CD14-positive monocyte (primary cell): ENCODE measurements around the gene ACOT11. TPM values are rescaled to one million over a fixed set of nuclear protein-coding genes. Genes with fewer than 3 reads are reported as not detected.

Experiments used
- DNase-seq, 3 donors: peaks; one replicate each; pipeline ENCODE4 v3.0.0-alpha.2; 2011 to 2022
- H2AFZ ChIP-seq: 2 replicates; pipeline ENCODE4 v1.6.0; 2012; ENCODE audit warnings: mild to moderate bottlenecking, low read depth, low read length, inconsistent platforms; ENCODE audit not compliant: insufficient read depth, poor library complexity, severe bottlenecking
- H3K27ac ChIP-seq, 2 donors: 1 replicate in 1 of 2; 2 replicates in 1 of 2; pipeline ENCODE4 v1.5.1; 2012 to 2013; ENCODE audit warnings: low read length in 2 of 2, control low read depth in 1 of 2, inconsistent platforms in 1 of 2, low read depth in 1 of 2, mild to moderate bottlenecking in 1 of 2
- H3K27me3 ChIP-seq, 2 donors: one replicate each; pipeline versions ENCODE4 v1.6.0 to v1.6.1; 2011 to 2013; ENCODE audit warnings: low read length in 2 of 2; ENCODE audit not compliant: control insufficient read depth in 2 of 2, insufficient read depth in 2 of 2
- H3K36me3 ChIP-seq, 2 donors: replicated peaks in 1 of 2; 1 replicate in 1 of 2; 2 replicates in 1 of 2; pipeline versions ENCODE4 v1.5.1 to v1.6.1; 2012 to 2013; ENCODE audit warnings: low read length in 2 of 2, control low read depth in 1 of 2, inconsistent platforms in 1 of 2, mild to moderate bottlenecking in 1 of 2; ENCODE audit not compliant: insufficient read depth in 2 of 2, control insufficient read depth in 1 of 2
- H3K4me1 ChIP-seq, 2 donors: 1 replicate in 1 of 2; 2 replicates in 1 of 2; pipeline versions ENCODE4 v1.5.1 to v1.6.1; 2012 to 2013; ENCODE audit warnings: low read length in 2 of 2, control low read depth in 1 of 2, inconsistent platforms in 1 of 2, mild to moderate bottlenecking in 1 of 2, moderate library complexity in 1 of 2; ENCODE audit not compliant: insufficient read depth in 2 of 2, control insufficient read depth in 1 of 2
- H3K4me2 ChIP-seq: replicated peaks from 2 replicates; pipeline ENCODE3; 2012; ENCODE audit warnings: low read length, moderate library complexity, mild to moderate bottlenecking; ENCODE audit not compliant: poor library complexity, severe bottlenecking; ENCODE audit errors: extremely low read depth
- H3K4me3 ChIP-seq, 3 experiments: fragments of 200-600 bp in 1 of 3; sonication (generic) in 1 of 3; replicated peaks in 1 of 3; 1 replicate in 2 of 3; 2 replicates in 1 of 3; pipeline ENCODE4 v1.5.1; 2011 to 2013; ENCODE audit warnings: low read length in 3 of 3, mild to moderate bottlenecking in 3 of 3, control low read depth in 2 of 3, low read depth in 2 of 3, inconsistent platforms in 1 of 3, moderate library complexity in 1 of 3
- H3K79me2 ChIP-seq: 2 replicates; pipeline ENCODE4 v1.6.0; 2012; ENCODE audit warnings: mild to moderate bottlenecking, control low read depth, inconsistent platforms, low read length, moderate library complexity; ENCODE audit not compliant: insufficient read depth
- H3K9ac ChIP-seq: 2 replicates; pipeline ENCODE4 v1.6.0; 2017; ENCODE audit warnings: low read length, mild to moderate bottlenecking; ENCODE audit not compliant: insufficient read depth, poor library complexity, severe bottlenecking
- H3K9me3 ChIP-seq, 2 donors: replicated peaks in 1 of 2; 1 replicate in 1 of 2; 2 replicates in 1 of 2; pipeline versions ENCODE4 v1.5.1 to v1.6.1; 2012 to 2013; ENCODE audit warnings: low read length in 2 of 2, control low read depth in 1 of 2; ENCODE audit not compliant: control insufficient read depth in 1 of 2, insufficient read depth in 1 of 2
- H4K20me1 ChIP-seq: 2 replicates; pipeline ENCODE4 v1.6.0; 2012; ENCODE audit warnings: mild to moderate bottlenecking, low read length, control low read depth, moderate library complexity; ENCODE audit not compliant: insufficient read depth
- H3K27ac Mint-ChIP-seq, 7 donors: one replicate each; pipeline ENCODE4 v1.8.0; 2020; ENCODE audit warnings: mild to moderate bottlenecking in 7 of 7, mixed read lengths in 7 of 7, moderate library complexity in 6 of 7, inconsistent platforms in 2 of 7
- H3K27me3 Mint-ChIP-seq, 3 donors: one replicate each; pipeline ENCODE4 v1.8.0; 2021 to 2022; ENCODE audit warnings: low read depth in 3 of 3, mild to moderate bottlenecking in 3 of 3, mixed read lengths in 3 of 3, moderate library complexity in 3 of 3, inconsistent platforms in 1 of 3
- H3K36me3 Mint-ChIP-seq, 2 donors: one replicate each; pipeline ENCODE4 v1.8.0; 2020; ENCODE audit warnings: mixed read lengths in 2 of 2, inconsistent platforms in 1 of 2, mild to moderate bottlenecking in 1 of 2
- H3K4me1 Mint-ChIP-seq: one replicate; pipeline ENCODE4 v1.8.0; 2020; ENCODE audit warnings: mild to moderate bottlenecking, mixed read lengths
- H3K4me3 Mint-ChIP-seq, 2 donors: one replicate each; pipeline ENCODE4 v1.8.0; 2020; ENCODE audit warnings: mild to moderate bottlenecking in 2 of 2, mixed read lengths in 2 of 2, moderate library complexity in 1 of 2
- H3K9me3 Mint-ChIP-seq, 7 donors: one replicate each; pipeline ENCODE4 v1.8.0; 2020 to 2022; ENCODE audit warnings: mixed read lengths in 7 of 7, mild to moderate bottlenecking in 6 of 7, moderate library complexity in 6 of 7, inconsistent platforms in 2 of 7
- CTCF ChIP-seq: fragments of 200-600 bp; IDR thresholded peaks from one replicate; pipeline ENCODE4 v1.8.0; 2022; ENCODE audit warnings: antibody characterized with exemption, mild to moderate bottlenecking
- WGBS: methylation state at CpG from one replicate; pipeline ENCODE4 v1.1.5; 2013; ENCODE audit warnings: missing lambda C conversion rate; ENCODE audit not compliant: insufficient coverage; 5-methylcytosine and 5-hydroxymethylcytosine counted together
- intact Hi-C, 2 donors: fragments of 100-400 bp; cut with micrococcal nuclease; formaldehyde crosslinking; loops; one replicate each; pipeline versions ENCODE4 v1.15.0 to v1.15.1; 2023
- polyA plus RNA-seq, 3 donors: library from polyadenylated mRNA; depleted of rRNA in 1 of 3; unstranded in 2 of 3; stranded (reverse) in 1 of 3; fragments of 300-500 nt in 2 of 3; fragments of >200 nt in 1 of 3; fragmentation: Illumina TruSeq in 2 of 3; gene quantifications; 1 replicate in 2 of 3; 2 replicates in 1 of 3; pipeline ENCODE4 v1.2.3, GENCODE V29; 2012 to 2021

Gene ACOT11
- polyA plus RNA-seq, 3 donors, result 0.18 to 2.1 (median 0.79) TPM

GRCh38 chr1:54516249-54516920, 31.6 kb upstream of the ACOT11 start:
- H3K4me2 ChIP-seq, result no peak overlapping the region
- H3K9me3 ChIP-seq, result peaks cover 0 to 1% of the 10 kb centered on the region in 2 donors
- H3K27me3 Mint-ChIP-seq, result peaks cover 0 to 4% (median 0%) of the 10 kb centered on the region in 3 donors
- no peak overlapping the region for H3K9ac ChIP-seq
- H3K9me3 Mint-ChIP-seq, result peaks cover 0 to 4% (median 0%) of the 10 kb centered on the region in 7 donors
- no peak for TF ChIP-seq CTCF
- no peaks in the 10 kb centered on the region for H3K4me1 ChIP-seq
- no peak overlapping the region for H3K4me3 Mint-ChIP-seq
- no peak overlapping the region for H3K27ac ChIP-seq
- H3K4me1 Mint-ChIP-seq, result no peaks in the 10 kb centered on the region
- DNase-seq, result no peak
- H4K20me1 ChIP-seq, result no peaks in the 10 kb centered on the region
- H2AFZ ChIP-seq, result no peak overlapping the region
- H3K27ac Mint-ChIP-seq, result no peak overlapping the region
- no peaks in the 10 kb centered on the region for H3K36me3 Mint-ChIP-seq
- 88% methylated on average over 4 of the region's 4 CpGs for WGBS
- H3K79me2 ChIP-seq, result no peaks in the 10 kb centered on the region
- intact Hi-C loops, result no loop called here
- no peaks in the 10 kb centered on the region for H3K36me3 ChIP-seq
- no peaks in the 10 kb centered on the region for H3K27me3 ChIP-seq
- H3K4me3 ChIP-seq, result no peak overlapping the region

- Histone ChIP-seq H3K27me3 (no peaks in the 10 kb centered on the region), H3K9ac (no peak overlapping the region), H3K36me3 (no peaks in the 10 kb centered on the region), H3K4me3 (no peak overlapping the region), H3K79me2 (no peaks in the 10 kb centered on the region), H3K27ac (no peak overlapping the region), H2AFZ (no peak overlapping the region), H3K4me1 (no peaks in the 10 kb centered on the region), H3K9me3 (no peaks in the 10 kb centered on the region), H3K4me2 (no peak overlapping the region), H4K20me1 (no peaks in the 10 kb centered on the region)
- Mint-ChIP-seq H3K4me3 (no peak overlapping the region), H3K9me3 (peaks cover 0 to 2% (median 0%) of the 10 kb centered on the region in 7 donors), H3K27me3 (peaks cover 0 to 4% (median 0%) of the 10 kb centered on the region in 3 donors), H3K4me1 (no peaks in the 10 kb centered on the region), H3K27ac (no peak overlapping the region), H3K36me3 (no peaks in the 10 kb centered on the region)
- no peak for TF ChIP-seq CTCF
- DNase-seq, result no peak
- 86% methylated on average over 1 of the region's 9 CpGs for WGBS
- intact Hi-C loops, result no loop called here
Observed at GRCh38 chr1:54517496-54517895, 30.5 kb upstream of the ACOT11 start.
